Ammon's horn (tissue), 1 donor: ENCODE results near the gene IFNL2.
"Not testable (repeated sequence)": the region's sequence is repeated elsewhere in the genome, so short reads cannot be mapped to it uniquely, and the experiment has no call there.

ENCODE experiments used
- DNase-seq: peaks from one replicate; pipeline ENCODE4 v3.0.0-alpha.2; 2016; ENCODE audit warnings: low spot score

IFNL2 gene

GRCh38 chr19:39297931-39298634, 29.9 kb downstream of the IFNL2 start:
- no peak for DNase-seq

DNA sequence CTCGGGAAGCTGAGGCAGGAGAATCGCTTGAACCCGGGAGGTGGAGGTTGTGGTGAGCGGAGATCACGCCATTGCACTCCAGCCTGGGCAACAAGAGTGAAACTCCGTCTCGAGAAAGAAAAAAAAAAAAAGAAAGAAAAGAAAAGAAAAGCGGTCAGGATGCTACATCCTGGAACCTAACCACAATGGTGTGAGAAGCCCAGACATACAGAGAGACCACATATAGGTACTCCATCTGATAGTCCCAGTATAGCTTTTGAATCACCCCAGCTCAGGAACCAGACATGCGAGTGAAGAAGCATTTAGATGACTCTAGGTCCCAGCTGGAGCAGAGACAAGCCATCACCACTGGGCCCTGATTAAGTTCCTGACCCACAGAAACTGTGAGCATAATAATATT, 31.2 kb downstream of the IFNL2 start:
- DNase-seq = no peak

DNA sequence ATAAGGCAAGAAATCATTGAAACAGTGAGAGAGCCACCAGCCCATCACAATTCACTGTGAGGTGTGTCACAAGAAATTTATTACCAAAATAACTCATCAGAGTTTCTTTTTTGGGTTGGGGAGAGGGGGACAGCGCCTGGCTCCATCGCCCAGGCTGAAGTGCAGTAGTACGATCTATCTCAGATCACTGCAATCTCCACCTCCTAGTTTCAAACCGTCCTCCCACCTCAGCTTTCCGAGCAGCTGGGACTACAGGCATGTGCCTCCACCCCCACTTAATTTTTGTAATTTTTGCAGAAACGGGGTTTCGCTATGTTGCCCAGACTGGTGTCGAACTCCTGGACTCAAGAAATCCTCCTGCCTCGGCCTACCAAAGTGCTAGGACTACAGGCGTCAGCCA, 31.6 kb downstream of the IFNL2 start:
- DNase-seq = no peak

- DNase-seq = no peak
Measured at GRCh38 chr19:39301021-39301420, 32.8 kb downstream of the IFNL2 start.

- DNase-seq = no peak
Measured at GRCh38 chr19:39301562-39301961, 33.4 kb downstream of the IFNL2 start.

- DNase-seq = no peak
Measured at GRCh38 chr19:39303373-39304184, 35.4 kb downstream of the IFNL2 start.

DNA sequence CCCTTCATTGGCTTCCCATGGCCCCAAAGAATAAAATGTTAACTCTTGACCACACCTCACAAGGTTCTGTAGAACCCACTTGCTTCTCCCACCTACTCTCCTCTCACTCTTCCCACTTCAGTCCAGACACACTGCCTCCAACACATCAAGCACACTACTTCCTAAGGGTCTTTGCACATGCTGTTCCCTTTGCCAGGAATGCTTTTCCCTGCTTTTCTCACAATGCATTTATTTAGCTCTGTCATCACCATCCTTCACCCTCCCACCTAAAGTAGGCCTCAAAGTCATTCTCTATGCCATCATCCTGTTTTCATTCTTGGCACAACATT, 36.0 kb downstream of the IFNL2 start:
- no peak for DNase-seq

- DNase-seq = no peak
Measured at GRCh38 chr19:39304701-39305571, 36.7 kb downstream of the IFNL2 start.

DNA sequence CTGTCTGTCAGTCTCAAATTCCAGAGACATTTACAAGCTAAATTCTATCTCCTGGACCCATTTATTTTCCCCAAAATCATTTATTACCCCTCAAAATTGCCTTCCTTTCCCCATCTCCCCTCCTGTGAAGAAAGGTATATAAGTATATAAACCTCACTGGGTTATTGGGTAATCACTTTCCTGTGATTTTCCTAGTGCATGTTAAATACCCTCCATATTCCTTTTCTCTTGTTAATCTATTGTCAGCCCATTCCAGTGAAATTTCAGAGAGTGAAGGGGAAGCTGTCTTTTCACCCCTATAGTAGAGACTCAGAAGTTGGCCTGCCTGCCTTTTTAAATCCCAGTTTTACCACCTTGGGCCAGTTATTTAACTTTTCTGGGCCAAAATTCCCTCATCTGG, 37.9 kb downstream of the IFNL2 start:
- no peak for DNase-seq

DNA sequence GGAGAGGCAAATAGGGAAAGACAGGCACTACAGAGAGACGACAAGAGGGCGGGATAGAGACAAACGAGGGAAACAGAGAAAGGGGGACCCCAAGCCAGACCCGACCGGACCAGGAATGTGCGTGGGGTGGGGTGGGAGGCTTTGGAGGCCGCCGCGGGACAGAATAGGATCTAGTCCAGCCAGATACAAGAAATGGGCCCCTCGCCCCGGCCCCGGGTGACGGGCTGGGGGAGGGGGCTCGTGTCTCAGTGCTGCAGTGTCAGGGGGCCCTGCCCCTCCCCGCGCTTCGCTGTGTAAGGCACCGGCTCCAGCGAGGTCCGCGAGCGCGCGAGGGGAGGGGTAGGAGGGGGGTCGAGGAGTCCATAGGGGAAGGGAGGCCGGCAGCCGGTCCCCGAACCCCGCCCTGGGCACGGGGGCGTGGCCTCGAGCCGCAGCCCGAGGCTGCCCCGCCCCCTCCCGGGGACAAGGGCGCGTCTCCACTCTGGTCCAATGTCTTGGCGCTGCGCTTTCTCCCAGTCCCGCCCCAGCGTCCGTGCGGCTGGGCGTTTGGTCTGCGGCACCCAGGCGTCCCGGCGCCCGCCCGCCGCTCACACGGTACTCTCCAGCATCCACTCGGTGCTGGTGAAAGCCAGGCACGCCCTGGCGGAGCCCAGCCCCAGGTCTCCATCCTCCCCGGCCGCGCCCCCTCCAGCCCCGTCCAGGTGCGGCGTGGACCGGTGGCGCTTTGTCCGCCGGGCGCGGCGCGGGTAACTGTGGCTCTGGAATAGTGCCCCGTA, 39.0 kb downstream of the IFNL2 start:
- no peak for DNase-seq

GRCh38 chr19:39307822-39308530, 39.8 kb downstream of the IFNL2 start:
- DNase-seq = no peak

DNA sequence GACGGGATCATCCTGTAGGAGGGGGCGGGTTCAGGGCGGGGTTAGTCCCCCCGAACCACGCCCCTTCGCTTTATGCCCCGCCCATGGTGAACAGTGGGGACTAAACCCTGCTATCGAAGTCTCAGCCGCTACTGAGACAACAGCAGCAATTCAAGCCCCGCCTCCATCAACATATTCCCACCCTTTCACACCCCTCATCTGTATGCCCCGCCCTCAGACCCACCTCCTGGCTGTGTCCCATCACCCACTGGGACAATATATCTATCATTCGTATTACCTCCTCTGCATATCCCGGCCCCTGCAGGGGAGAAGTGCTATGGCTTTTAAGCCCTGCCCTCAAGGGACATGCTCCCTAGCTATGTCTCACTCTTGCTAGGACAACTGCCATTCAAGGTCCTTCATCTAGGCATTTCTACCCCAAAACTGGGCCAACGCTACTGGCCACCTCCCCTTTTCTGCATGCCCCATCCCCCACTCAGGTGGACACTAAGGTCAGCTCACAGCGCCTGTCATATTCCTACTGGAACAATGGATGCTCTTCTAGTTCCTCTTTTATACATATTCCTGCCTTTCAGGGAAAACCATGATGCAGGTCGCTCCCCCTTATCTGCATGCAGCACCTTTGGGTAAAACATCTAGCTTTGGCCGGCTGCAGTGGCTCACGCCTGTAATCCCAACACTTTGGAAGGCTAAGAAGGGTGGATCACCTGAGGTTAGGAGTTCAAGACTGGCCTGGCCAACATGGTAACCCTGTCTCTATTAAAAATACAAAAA, 40.5 kb downstream of the IFNL2 start:
- DNase-seq = no peak

DNA sequence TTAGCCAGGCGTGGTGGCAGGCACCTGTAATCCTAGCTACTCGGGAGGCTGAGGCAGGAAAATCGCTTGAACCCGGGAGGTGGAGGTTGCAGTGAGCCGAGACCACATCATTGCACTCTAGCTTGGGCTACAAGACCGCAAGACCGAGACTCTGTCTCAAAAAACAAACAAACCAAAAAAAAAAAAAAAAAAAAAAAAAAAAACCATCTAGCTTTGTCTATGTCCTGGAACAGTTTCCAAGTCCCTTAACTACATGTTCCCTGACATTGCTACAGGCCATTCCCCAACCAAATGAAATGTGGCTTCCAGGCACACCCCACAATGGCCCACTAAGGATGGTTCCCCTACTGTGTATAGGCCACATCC, 41.1 kb downstream of the IFNL2 start:
- not testable (repeated sequence) for DNase-seq

DNA sequence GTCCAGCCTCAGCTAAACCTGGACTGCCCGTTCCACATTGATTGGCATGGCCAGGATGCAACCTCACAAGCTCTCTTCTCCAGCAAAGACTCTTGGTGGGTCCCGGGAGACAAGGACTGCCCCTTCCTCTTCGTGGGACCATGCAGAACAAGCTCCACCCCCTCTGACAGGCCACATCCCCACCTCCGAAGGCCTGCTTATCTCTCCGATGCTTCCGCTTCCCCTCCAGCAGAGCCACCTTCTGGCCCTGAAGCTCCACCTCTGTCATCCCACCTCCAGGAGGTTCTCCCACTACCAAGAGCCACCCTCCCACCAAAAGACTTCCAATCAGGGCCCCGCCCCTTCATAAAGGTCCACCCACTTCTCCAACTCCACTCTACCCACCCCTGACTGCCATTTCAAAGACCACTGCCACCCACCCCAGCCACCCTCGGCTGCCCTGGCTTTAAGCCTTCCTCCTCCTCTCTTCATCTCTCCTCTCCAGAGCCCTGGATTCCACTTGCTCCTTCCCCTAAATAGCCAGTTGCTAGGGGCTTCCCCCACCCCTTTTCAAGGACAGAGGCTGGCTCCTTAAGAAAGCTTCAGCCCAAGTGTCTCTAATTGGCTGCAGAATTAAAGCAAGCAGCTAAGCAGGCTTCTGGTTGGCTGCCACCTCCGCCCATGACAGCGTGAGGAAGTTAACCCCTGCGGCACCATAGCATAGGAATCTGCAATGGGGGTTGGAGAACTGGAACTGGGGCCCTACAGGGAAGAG, 42.5 kb downstream of the IFNL2 start:
- peak; percentile 73 for DNase-seq

- DNase-seq = no peak
Measured at GRCh38 chr19:39314016-39314728, 46.0 kb downstream of the IFNL2 start.

- DNase-seq = no peak
Measured at GRCh38 chr19:39315933-39316332, 47.7 kb downstream of the IFNL2 start.

- DNase-seq = no peak
Measured at GRCh38 chr19:39316627-39317321, 48.6 kb downstream of the IFNL2 start.

- DNase-seq = no peak
Measured at GRCh38 chr19:39317476-39317875, 49.3 kb downstream of the IFNL2 start.

- DNase-seq = no peak
Measured at GRCh38 chr19:39318071-39318470, 49.9 kb downstream of the IFNL2 start.
